Germinal center (tissue), 1 donor: ENCODE measurements around the gene MYH15.

Source experiments
- DNase-seq: peaks from one replicate; pipeline ENCODE4 v3.0.0; 2012; ENCODE audit warnings: mixed read lengths, low spot score

The MYH15 gene

DNA sequence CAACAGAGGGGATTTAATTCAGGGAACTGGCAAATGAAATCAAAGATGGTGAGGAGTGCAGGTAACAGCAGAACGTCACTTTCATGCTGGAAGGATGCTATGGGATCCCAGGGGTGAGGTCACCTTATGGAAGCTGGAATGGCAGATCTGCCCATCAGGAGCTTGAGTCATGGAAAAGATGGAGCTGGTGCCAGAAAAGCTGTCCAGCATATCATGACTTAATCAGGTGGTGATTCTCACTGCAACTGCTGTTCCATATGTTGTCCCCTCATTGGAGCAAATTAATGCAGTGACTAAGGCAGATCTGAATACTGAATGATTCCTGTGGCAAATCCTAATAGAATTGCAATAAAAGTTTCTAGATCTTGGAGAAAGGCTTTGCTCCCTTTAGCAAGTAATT, 175.7 kb downstream of the MYH15 start:
- DNase-seq = no peak

DNA sequence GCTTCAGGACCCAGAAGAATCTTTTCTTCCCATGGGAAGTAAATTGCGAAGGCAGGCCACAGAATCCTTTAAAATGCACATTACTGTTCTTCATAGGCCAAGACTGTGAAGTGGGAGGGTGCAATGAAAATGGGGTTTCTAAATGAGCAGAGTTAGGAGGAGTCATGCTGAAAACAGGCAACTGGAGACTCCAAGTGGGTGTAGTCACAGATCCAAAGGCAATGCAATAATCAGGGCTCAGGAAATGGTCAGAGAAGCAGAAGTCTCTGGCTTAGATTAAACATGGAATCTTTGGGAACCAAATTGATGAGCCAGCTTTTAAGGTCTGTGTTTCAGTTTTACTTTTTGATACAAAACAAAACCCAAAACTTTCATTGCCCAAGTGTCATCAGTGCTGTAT, 176.4 kb downstream of the MYH15 start:
- DNase-seq = no peak

DNA sequence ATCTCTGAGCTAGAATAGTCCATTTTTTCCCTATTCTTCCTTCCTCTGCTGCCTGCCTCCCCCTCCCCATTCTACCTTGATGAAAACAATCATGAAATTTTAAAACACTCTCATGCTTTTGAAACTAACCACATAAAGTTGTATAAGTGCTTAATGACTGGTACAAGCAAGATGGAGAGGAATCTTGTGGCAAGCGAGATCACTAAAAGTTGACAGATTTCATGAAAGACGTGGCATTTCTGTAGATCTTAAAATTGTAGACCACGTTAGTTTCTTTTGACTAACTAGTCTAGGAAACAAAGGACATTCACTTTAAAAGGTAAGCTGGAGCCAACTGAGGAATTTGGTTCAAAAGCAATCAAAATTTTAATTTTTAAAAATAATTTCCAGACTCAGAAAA, 178.6 kb downstream of the MYH15 start:
- DNase-seq = no peak
